BLaER1 treated with 17β-estradiol and CSF1 and Interleukin-3, amounts not matched to agents 10 nM and 100 nM (cell line): ENCODE measurements around the gene SQSTM1.

Experiments
- H3K27ac ChIP-seq, 11 experiments: shearing (Covaris generic); formaldehyde crosslinking; 2 replicates each; pipeline ENCODE4 v1.8.1; 2022
- H3K27me3 ChIP-seq, 11 experiments: shearing (Covaris generic); formaldehyde crosslinking; 2 replicates each; pipeline ENCODE4 v1.8.1; 2022
- H3K36me3 ChIP-seq, 11 experiments: shearing (Covaris generic); formaldehyde crosslinking; 2 replicates each; pipeline ENCODE4 v1.8.1; 2022
- H3K4me1 ChIP-seq, 10 experiments: shearing (Covaris generic); formaldehyde crosslinking; 2 replicates each; pipeline ENCODE4 v1.8.1; 2022
- H3K4me2 ChIP-seq, 11 experiments: shearing (Covaris generic); formaldehyde crosslinking; 2 replicates each; pipeline ENCODE4 v1.8.1; 2022
- H3K4me3 ChIP-seq, 10 experiments: shearing (Covaris generic); formaldehyde crosslinking; 2 replicates each; pipeline ENCODE4 v1.8.1; 2022
- H3K9ac ChIP-seq, 11 experiments: shearing (Covaris generic); formaldehyde crosslinking; 2 replicates each; pipeline ENCODE4 v1.8.1; 2022
- H3K9me3 ChIP-seq, 11 experiments: shearing (Covaris generic); formaldehyde crosslinking; replicated peaks in 1 of 11; 2 replicates each; pipeline ENCODE4 v1.8.1; 2022
- H4K20me1 ChIP-seq, 11 experiments: shearing (Covaris generic); formaldehyde crosslinking; 2 replicates each; pipeline ENCODE4 v1.8.1; 2022
- Cebpa-rat ChIP-seq, 11 experiments: shearing (Covaris generic); IDR thresholded peaks; 2 replicates each; pipeline ENCODE4 v1.8.1; 2022

Gene SQSTM1

GRCh38 chr5:179816796-179817469 is 3.8 kb upstream of the SQSTM1 start:
- Histone ChIP-seq H3K4me1 (peaks cover 39 to 45% (median 43%) of the 10 kb centered on the region in 10 experiments), H3K27ac (peak overlapping the region in 5 of 11 experiments; percentile 20 to 48 (median 32); a peak in 7 of 22 replicates), H3K27me3 (peaks cover 19 to 34% (median 32%) of the 10 kb centered on the region in 11 experiments), H3K9me3 (no peaks in the 10 kb centered on the region), H3K36me3 (peaks cover 25 to 43% (median 37%) of the 10 kb centered on the region in 11 experiments), H3K4me3 (peak overlapping the region in 9 of 10 experiments; percentile 38 to 60 (median 46); a peak in 18 of 20 replicates), H4K20me1 (peaks cover 7 to 39% (median 12%) of the 10 kb centered on the region in 11 experiments), H3K9ac (peak overlapping the region in 10 of 11 experiments; percentile 25 to 75 (median 58); a peak in 17 of 22 replicates), H3K4me2 (peak overlapping the region; percentile 73 to 100 (median 91))
- TF ChIP-seq Cebpa-rat (IDR thresholded peaks at IDR 0.05), result no peak

GRCh38 chr5:179817470-179817840 is 3.2 kb upstream of the SQSTM1 start:
- H3K9ac ChIP-seq, result peak overlapping the region in 6 of 11 experiments; percentile 50 to 75 (median 63); a peak in 8 of 22 replicates
- TF ChIP-seq Cebpa-rat (IDR thresholded peaks at IDR 0.05), result no peak
- H3K36me3 ChIP-seq, result peaks cover 22 to 41% (median 37%) of the 10 kb centered on the region in 11 experiments
- H4K20me1 ChIP-seq, result peaks cover 12 to 40% (median 17%) of the 10 kb centered on the region in 11 experiments
- peak overlapping the region in 2 of 11 experiments; percentile 32 to 41; a peak in 2 of 22 replicates for H3K27ac ChIP-seq
- peak overlapping the region; percentile 73 to 100 (median 91) for H3K4me2 ChIP-seq
- H3K9me3 ChIP-seq, result no peaks in the 10 kb centered on the region
- H3K4me3 ChIP-seq, result peak overlapping the region in 4 of 10 experiments; percentile 43 to 60 (median 50); a peak in 10 of 20 replicates
- peaks cover 44 to 51% (median 49%) of the 10 kb centered on the region in 10 experiments for H3K4me1 ChIP-seq
- peaks cover 19 to 34% (median 32%) of the 10 kb centered on the region in 11 experiments for H3K27me3 ChIP-seq

GRCh38 chr5:179817890-179818745 is 2.6 kb upstream of the SQSTM1 start:
- H3K9ac ChIP-seq, result peak overlapping the region; percentile 91 to 99 (median 98)
- H4K20me1 ChIP-seq, result peaks cover 19 to 46% (median 23%) of the 10 kb centered on the region in 11 experiments
- H3K27ac ChIP-seq, result peak overlapping the region; percentile 89 to 98 (median 94)
- H3K4me2 ChIP-seq, result peak overlapping the region; percentile 89 to 100 (median 98)
- TF ChIP-seq Cebpa-rat (IDR thresholded peaks at IDR 0.05), result no peak
- H3K4me3 ChIP-seq, result peak overlapping the region; percentile 41 to 100 (median 93); a peak in 16 of 20 replicates
- H3K27me3 ChIP-seq, result peaks cover 19 to 34% (median 32%) of the 10 kb centered on the region in 11 experiments
- peaks cover 50 to 57% (median 55%) of the 10 kb centered on the region in 10 experiments for H3K4me1 ChIP-seq
- H3K36me3 ChIP-seq, result peaks cover 22 to 41% (median 37%) of the 10 kb centered on the region in 11 experiments
- no peaks in the 10 kb centered on the region for H3K9me3 ChIP-seq

- peaks cover 50 to 64% (median 59%) of the 10 kb centered on the region in 10 experiments for H3K4me1 ChIP-seq
- H3K4me2 ChIP-seq, result peak overlapping the region; percentile 89 to 100 (median 98)
- peak overlapping the region; percentile 41 to 100 (median 93); a peak in 18 of 20 replicates for H3K4me3 ChIP-seq
- H3K27ac ChIP-seq, result peak overlapping the region; percentile 89 to 98 (median 94)
- no peaks in the 10 kb centered on the region for H3K9me3 ChIP-seq
- H3K27me3 ChIP-seq, result peaks cover 19 to 34% (median 32%) of the 10 kb centered on the region in 11 experiments
- H3K36me3 ChIP-seq, result peaks cover 25 to 41% (median 37%) of the 10 kb centered on the region in 11 experiments
- peak overlapping the region; percentile 91 to 99 (median 98) for H3K9ac ChIP-seq
- peak in 1 of 11 experiments; percentile 35; a peak in 1 of 22 replicates for TF ChIP-seq Cebpa-rat (IDR thresholded peaks at IDR 0.05)
- H4K20me1 ChIP-seq, result peaks cover 26 to 53% (median 31%) of the 10 kb centered on the region in 11 experiments
These were observed 1.9 kb upstream of the SQSTM1 start for GRCh38 chr5:179818746-179819295.

GRCh38 chr5:179819296-179820126 is 1.2 kb upstream of the SQSTM1 start:
- Histone ChIP-seq H3K9ac (peak overlapping the region; percentile 91 to 99 (median 98)), H3K4me2 (peak overlapping the region; percentile 89 to 100 (median 98)), H3K4me3 (peak overlapping the region; percentile 41 to 100 (median 98); a peak in 18 of 20 replicates), H4K20me1 (peaks cover 32 to 60% (median 37%) of the 10 kb centered on the region in 11 experiments), H3K9me3 (no peaks in the 10 kb centered on the region), H3K27ac (peak overlapping the region; percentile 89 to 98 (median 94)), H3K36me3 (peaks cover 26 to 41% (median 39%) of the 10 kb centered on the region in 11 experiments), H3K4me1 (peaks cover 50 to 71% (median 59%) of the 10 kb centered on the region in 10 experiments), H3K27me3 (peaks cover 19 to 34% (median 32%) of the 10 kb centered on the region in 11 experiments)
- no peak for TF ChIP-seq Cebpa-rat (IDR thresholded peaks at IDR 0.05)

GRCh38 chr5:179820127-179820482 is 600 bp upstream of the SQSTM1 start:
- H3K36me3 ChIP-seq, result peaks cover 27 to 44% (median 40%) of the 10 kb centered on the region in 11 experiments
- peak overlapping the region; percentile 89 to 98 (median 94) for H3K27ac ChIP-seq
- peaks cover 50 to 77% (median 59%) of the 10 kb centered on the region in 10 experiments for H3K4me1 ChIP-seq
- peaks cover 38 to 66% (median 43%) of the 10 kb centered on the region in 11 experiments for H4K20me1 ChIP-seq
- TF ChIP-seq Cebpa-rat (IDR thresholded peaks at IDR 0.05), result no peak
- no peaks in the 10 kb centered on the region for H3K9me3 ChIP-seq
- H3K27me3 ChIP-seq, result peaks cover 19 to 34% (median 32%) of the 10 kb centered on the region in 11 experiments
- peak overlapping the region; percentile 89 to 100 (median 98) for H3K4me2 ChIP-seq
- peak overlapping the region; percentile 87 to 100 (median 98) for H3K4me3 ChIP-seq
- peak overlapping the region; percentile 91 to 99 (median 98) for H3K9ac ChIP-seq

GRCh38 chr5:179821298-179822058 is 773 bp downstream of the SQSTM1 start:
- Histone ChIP-seq H3K27me3 (peaks cover 13 to 22% (median 21%) of the 10 kb centered on the region in 11 experiments), H3K9ac (peak overlapping the region; percentile 91 to 99 (median 98)), H4K20me1 (peaks cover 50 to 68% (median 57%) of the 10 kb centered on the region in 11 experiments), H3K36me3 (peaks cover 41 to 47% (median 43%) of the 10 kb centered on the region in 11 experiments), H3K4me3 (peak overlapping the region; percentile 87 to 100 (median 98)), H3K4me2 (peak overlapping the region; percentile 89 to 100 (median 98)), H3K27ac (peak overlapping the region; percentile 89 to 98 (median 94)), H3K4me1 (peaks cover 50 to 88% (median 60%) of the 10 kb centered on the region in 10 experiments), H3K9me3 (no peaks in the 10 kb centered on the region)
- TF ChIP-seq Cebpa-rat (IDR thresholded peaks at IDR 0.05), result no peak
